Stomach (tissue), 4 donors: ENCODE results near the gene SEPTIN11.

Experiments
- CTCF ChIP-seq, 7 experiments: fragments of 450-650 bp in 4 of 7; fragments of 200-600 bp in 3 of 7; sonication (generic) in 3 of 7; IDR thresholded peaks; one replicate each; pipeline ENCODE4 v1.5.1; 2016 to 2019; ENCODE audit warnings: antibody characterized with exemption in 7 of 7, control low read depth in 2 of 7, mild to moderate bottlenecking in 1 of 7
- EP300 ChIP-seq: sonication (generic); formaldehyde crosslinking; IDR thresholded peaks from one replicate; pipeline ENCODE4 v1.6.1; 2017; ENCODE audit warnings: antibody characterized with exemption
- POLR2A ChIP-seq, 4 donors: fragments of 450-650 bp; IDR thresholded peaks; one replicate each; pipeline ENCODE4 v1.6.1; 2016; ENCODE audit warnings: antibody characterized with exemption in 4 of 4, control low read depth in 2 of 4, mild to moderate bottlenecking in 1 of 4, moderate library complexity in 1 of 4
- POLR2AphosphoS5 ChIP-seq, 3 donors: sonication (generic); formaldehyde crosslinking; IDR thresholded peaks; one replicate each; pipeline ENCODE4 v1.6.1; 2016; ENCODE audit warnings: antibody characterized with exemption in 3 of 3

DNA sequence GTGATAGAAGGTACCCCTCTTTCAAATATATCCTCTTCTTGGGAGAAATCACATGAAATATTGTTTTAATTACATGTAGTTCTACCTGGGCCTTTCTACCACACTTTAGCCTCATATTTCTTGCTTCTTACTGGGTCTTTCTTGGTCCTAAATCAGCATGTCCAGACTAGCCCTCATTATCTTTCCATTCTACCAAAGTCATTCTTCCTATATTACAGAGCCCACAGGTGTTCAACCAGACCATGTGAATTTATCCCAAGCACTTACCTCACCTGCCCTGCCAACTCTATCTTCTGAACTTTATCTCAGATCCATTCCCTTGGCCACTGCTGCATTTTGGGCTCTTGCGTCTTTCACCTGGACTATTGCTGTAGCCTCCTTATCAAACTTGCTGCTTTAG lies 39.8 kb upstream of the SEPTIN11 start:
- TF ChIP-seq POLR2A (IDR thresholded peaks at IDR 0.05), result no peak
- TF ChIP-seq CTCF (IDR thresholded peaks at IDR 0.05), result no peak
- TF ChIP-seq POLR2AphosphoS5 (IDR thresholded peaks at IDR 0.05), result no peak
- TF ChIP-seq EP300, result no peak
